ENCODE data around the gene TRUB1.

Gene TRUB1

DNA sequence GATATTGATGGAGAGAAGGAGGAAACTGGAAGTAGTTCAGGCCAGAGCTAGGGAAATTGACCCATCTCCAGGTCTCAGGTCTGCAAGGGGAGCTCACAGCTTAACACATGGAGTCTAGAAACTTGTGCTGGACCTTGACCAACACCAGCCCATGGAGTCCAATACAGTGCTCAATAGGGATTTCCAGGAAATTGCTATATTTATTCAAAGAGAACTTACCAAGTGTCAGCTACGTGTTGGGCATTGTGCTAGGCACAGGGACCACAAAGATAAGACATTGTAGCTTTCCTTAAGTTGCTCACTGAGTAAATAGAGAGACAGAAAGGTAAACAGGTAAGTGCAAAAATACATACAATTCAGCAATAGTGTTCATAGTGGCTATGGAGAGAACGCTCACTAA, 82.5 kb downstream of the TRUB1 start:
- no peak for DNase-seq (ENCODE audit: extremely low read depth, low read depth)

GRCh38 chr10:115022733-115023132, 84.7 kb downstream of the TRUB1 start:
- no peak overlapping the region for H3K4me3 ChIP-seq (replicated peaks; ENCODE audit: low read depth, low read length)
- no peak for DNase-seq (ENCODE audit: extremely low read depth, low read depth)
- no peak for TF ChIP-seq CTCF (IDR thresholded peaks at IDR 0.05; ENCODE audit: low read depth, low read length, missing control alignments)

More for the DNA sequence above, 82.5 kb downstream of the TRUB1 start:
- no peak for TF ChIP-seq CTCF (IDR thresholded peaks at IDR 0.05; ENCODE audit: low read depth, low read length, missing control alignments)
- H3K4me3 ChIP-seq (replicated peaks; ENCODE audit: low read depth, low read length): no peak overlapping the region

DNA sequence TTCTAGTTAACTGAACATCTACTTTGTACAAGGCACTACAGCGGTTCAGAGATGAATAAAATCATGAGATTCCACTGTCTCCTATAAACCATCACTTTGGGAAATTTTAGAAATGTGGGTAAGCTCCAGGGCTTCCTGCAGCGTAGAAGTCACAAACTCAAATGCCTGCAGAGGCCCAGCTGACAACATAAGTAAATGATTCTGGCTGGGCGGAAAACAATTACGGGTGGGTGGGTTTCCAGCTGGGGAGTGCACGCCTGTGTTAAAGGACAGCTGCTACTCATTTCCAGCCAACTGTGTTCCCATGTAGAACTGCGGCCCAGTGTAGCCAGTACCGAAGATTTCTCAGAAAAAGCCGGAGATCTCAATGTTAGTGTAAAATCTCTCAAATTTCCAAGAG, 85.7 kb downstream of the TRUB1 start:
- H3K4me3 ChIP-seq (replicated peaks; ENCODE audit: low read depth, low read length): no peak overlapping the region
- TF ChIP-seq CTCF (IDR thresholded peaks at IDR 0.05; ENCODE audit: low read depth, low read length, missing control alignments): no peak

DNA sequence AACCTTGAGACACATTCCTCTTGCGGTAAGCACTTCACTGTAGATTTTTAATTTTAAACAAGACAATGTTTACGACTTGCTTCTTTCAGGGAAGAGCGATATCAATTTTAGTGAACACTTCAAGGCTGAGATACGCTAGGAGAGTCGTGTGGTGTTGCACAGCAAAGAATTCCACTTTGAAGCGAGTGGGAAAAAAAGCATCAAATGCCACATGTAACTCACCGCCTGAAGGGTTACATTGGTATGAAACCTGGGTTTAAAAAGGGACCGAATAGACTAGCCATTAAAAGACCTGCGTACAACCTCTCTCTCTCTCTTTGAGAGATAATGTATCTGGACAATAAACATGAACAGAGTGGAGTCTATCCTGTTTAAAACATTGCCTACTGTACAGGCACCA, 86.4 kb downstream of the TRUB1 start:
- no peak for TF ChIP-seq CTCF (IDR thresholded peaks at IDR 0.05; ENCODE audit: low read depth, low read length, missing control alignments)
- no peak overlapping the region for H3K4me3 ChIP-seq (replicated peaks; ENCODE audit: low read depth, low read length)
- no peak for DNase-seq (ENCODE audit: extremely low read depth, low read depth)

More for the DNA sequence above, 85.7 kb downstream of the TRUB1 start:
- DNase-seq (ENCODE audit: extremely low read depth, low read depth): no peak

DNA sequence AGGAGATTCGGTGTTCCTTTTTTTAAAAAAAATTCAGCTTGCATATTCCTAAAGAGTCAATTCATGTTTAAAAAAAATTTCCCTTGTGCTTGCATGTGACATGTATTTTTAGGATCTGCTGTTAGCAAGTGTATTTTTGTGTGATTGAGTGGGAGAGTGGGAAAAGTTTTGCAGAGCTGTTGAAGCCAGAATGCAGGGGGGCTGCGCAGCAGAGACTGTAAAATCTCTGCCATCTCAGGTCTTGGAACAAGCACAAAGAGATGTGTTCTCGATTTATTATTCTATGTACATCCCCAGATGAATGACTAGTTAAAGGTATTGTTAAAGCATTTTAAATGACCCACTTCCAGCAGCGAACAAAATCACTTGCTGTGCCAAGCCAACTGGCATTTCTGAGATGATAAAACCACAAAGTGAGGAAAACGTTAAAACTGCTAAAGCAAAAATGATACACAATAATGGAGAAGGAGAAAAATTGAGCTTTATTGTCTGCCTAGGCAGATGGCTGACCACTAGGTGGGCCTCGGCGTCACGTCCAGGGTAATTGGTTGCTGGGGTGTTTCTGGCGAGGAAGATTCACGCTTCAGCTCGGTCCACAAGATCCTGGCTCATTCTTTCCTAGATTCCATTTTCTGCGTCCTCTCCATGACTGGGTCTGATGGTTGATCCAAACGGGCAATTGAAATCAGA, 88.2 kb downstream of the TRUB1 start:
- DNase-seq (ENCODE audit: extremely low read depth, low read depth): no peak
- no peak overlapping the region for H3K4me3 ChIP-seq (replicated peaks; ENCODE audit: low read depth, low read length)
- TF ChIP-seq CTCF (IDR thresholded peaks at IDR 0.05; ENCODE audit: low read depth, low read length, missing control alignments): no peak

DNA sequence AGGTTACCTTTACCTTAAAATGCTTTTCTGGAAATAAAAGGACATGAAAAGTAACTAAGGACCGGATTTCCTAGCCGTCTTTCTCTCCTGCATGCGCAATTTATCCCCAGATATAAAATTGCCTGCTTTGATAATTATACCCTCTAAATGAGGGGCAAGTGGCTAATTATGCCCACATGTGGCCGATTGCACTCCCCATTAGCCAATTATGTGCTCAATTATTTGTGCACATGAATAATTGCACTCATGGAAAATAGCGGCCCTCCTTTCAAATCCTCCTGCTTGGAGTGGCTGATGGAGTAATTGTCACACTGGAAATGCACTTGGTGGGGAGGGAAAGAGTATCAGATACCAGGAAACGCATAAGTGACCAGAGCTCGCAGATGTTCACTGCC, 88.7 kb downstream of the TRUB1 start:
- H3K4me3 ChIP-seq (replicated peaks; ENCODE audit: low read depth, low read length): no peak overlapping the region
- DNase-seq (ENCODE audit: extremely low read depth, low read depth): no peak
- no peak for TF ChIP-seq CTCF (IDR thresholded peaks at IDR 0.05; ENCODE audit: low read depth, low read length, missing control alignments)
